Esophagus squamous epithelium (tissue), 5 donors: Measurements from ENCODE around the gene MSH3. TPM values are rescaled to one million over a fixed set of nuclear protein-coding genes. Genes with fewer than 3 reads are reported as not detected.
"Not testable (repeated sequence)": the region's sequence is repeated elsewhere in the genome, so short reads cannot be mapped to it uniquely, and the experiment has no call there.

Experiments
- DNase-seq: peaks from one replicate; lab custom pipeline; 2025; lab: John Stamatoyannopoulos, UW
- H3K27ac ChIP-seq, 4 donors: fragments of 200-600 bp; sonication (generic); one replicate each; pipeline ENCODE4 v1.5.1; 2016 to 2019; ENCODE audit warnings: mild to moderate bottlenecking in 1 of 4
- H3K27me3 ChIP-seq, 4 donors: fragments of 200-600 bp; sonication (generic); 1 replicate in 3 of 4; 2 replicates in 1 of 4; pipeline versions ENCODE4 v1.5.1 to v1.6.0; 2017 to 2021; ENCODE audit warnings: antibody characterized with exemption in 1 of 4
- H3K36me3 ChIP-seq, 3 donors: fragments of 200-600 bp; sonication (generic); one replicate each; pipeline ENCODE4 v1.5.1; 2016 to 2019
- H3K4me1 ChIP-seq, 3 donors: fragments of 200-600 bp; sonication (generic); one replicate each; pipeline ENCODE4 v1.5.1; 2017 to 2019
- H3K4me3 ChIP-seq, 4 donors: fragments of 200-600 bp; sonication (generic); 1 replicate in 3 of 4; 2 replicates in 1 of 4; pipeline ENCODE4 v1.5.1; 2016 to 2019; ENCODE audit warnings: mild to moderate bottlenecking in 2 of 4, moderate library complexity in 1 of 4
- H3K9me3 ChIP-seq, 3 donors: fragments of 200-600 bp; sonication (generic); one replicate each; pipeline ENCODE4 v1.5.1; 2016 to 2019
- POLR2A ChIP-seq, 4 donors: fragments of 450-650 bp; IDR thresholded peaks; one replicate each; pipeline ENCODE4 v1.6.1; 2017; ENCODE audit warnings: antibody characterized with exemption in 4 of 4, mild to moderate bottlenecking in 4 of 4, moderate library complexity in 3 of 4
- WGBS, 2 donors: methylation state at CpG; one replicate each; pipeline ENCODE4 v1.1.5; 2018; 5-methylcytosine and 5-hydroxymethylcytosine counted together
- intact Hi-C: fragments of 100-400 bp; cut with DNase I; formaldehyde crosslinking; loops from one replicate; pipeline ENCODE4 v1.15.0; 2022
- total RNA-seq, 4 donors: library from RNA; depleted of rRNA; stranded (reverse); fragments of >200 nt; gene quantifications; one replicate each; pipeline ENCODE4 v1.1.0, GENCODE V29; 2016
- TF ChIP-seq, protein P1 (sequence below), 6 experiments: fragments of 450-650 bp in 4 of 6; fragments of 200-600 bp in 2 of 6; sonication (generic) in 2 of 6; IDR thresholded peaks; one replicate each; pipeline ENCODE4 v1.5.1; 2016 to 2019; ENCODE audit warnings: antibody characterized with exemption in 6 of 6, mild to moderate bottlenecking in 4 of 6, moderate library complexity in 4 of 6
- donor health status: DM: yes; HTN: yes; CAD: no.

The MSH3 gene
- total RNA-seq, 4 donors from 2014 or later: 6.6 to 12.5 (median 11.6) TPM

DNA sequence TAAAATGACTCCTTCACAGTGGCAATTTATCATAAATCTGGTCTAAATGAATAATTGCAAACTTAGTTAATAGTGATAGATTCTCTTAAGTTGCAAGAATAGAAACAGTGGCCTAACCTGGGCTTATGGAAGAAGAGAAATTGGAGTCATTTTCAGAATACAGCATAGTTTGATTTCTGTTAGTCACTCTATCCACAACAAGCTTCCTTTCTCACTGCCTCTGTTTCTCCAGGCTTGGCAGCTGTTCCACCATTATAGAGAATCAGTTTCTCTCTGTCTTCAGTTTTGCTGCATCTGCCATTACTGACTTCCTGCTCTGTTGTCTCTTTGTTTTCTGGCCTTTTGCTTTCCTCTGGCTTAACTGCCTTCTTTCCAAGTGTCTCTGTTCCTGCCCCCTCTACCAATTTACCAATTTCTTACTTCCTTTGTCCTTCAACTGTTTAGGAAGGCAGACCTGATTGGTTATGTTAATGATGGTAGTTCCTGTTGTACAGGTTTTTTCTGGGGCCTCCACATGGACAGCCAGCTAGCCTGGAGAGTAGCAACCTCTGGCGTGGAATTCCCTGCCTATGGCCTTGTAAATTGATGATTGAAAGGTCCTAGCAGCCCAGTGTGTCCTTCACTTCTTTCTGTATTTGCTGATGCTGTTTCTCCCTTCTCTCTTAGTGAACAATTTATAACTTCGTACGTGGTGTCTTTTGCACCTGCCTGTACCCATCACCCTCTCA, 229.8 kb downstream of the MSH3 start:
- no peaks in the 10 kb centered on the region for H3K4me1 ChIP-seq
- no peak overlapping the region for H3K4me3 ChIP-seq
- 92 to 95% methylated on average over 3 of the region's 3 CpGs for WGBS, 2 donors
- intact Hi-C loops: no loop called here
- no peaks in the 10 kb centered on the region for H3K9me3 ChIP-seq
- no peak overlapping the region for H3K27ac ChIP-seq
- no peak for DNase-seq
- peaks cover 0 to 14% (median 0%) of the 10 kb centered on the region in 3 donors for H3K36me3 ChIP-seq
- no peak for TF ChIP-seq POLR2A (IDR thresholded peaks at IDR 0.05)
- TF ChIP-seq, protein P1, sequence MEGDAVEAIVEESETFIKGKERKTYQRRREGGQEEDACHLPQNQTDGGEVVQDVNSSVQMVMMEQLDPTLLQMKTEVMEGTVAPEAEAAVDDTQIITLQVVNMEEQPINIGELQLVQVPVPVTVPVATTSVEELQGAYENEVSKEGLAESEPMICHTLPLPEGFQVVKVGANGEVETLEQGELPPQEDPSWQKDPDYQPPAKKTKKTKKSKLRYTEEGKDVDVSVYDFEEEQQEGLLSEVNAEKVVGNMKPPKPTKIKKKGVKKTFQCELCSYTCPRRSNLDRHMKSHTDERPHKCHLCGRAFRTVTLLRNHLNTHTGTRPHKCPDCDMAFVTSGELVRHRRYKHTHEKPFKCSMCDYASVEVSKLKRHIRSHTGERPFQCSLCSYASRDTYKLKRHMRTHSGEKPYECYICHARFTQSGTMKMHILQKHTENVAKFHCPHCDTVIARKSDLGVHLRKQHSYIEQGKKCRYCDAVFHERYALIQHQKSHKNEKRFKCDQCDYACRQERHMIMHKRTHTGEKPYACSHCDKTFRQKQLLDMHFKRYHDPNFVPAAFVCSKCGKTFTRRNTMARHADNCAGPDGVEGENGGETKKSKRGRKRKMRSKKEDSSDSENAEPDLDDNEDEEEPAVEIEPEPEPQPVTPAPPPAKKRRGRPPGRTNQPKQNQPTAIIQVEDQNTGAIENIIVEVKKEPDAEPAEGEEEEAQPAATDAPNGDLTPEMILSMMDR (IDR thresholded peaks at IDR 0.05): no peak
- H3K27me3 ChIP-seq: no peaks in the 10 kb centered on the region

DNA sequence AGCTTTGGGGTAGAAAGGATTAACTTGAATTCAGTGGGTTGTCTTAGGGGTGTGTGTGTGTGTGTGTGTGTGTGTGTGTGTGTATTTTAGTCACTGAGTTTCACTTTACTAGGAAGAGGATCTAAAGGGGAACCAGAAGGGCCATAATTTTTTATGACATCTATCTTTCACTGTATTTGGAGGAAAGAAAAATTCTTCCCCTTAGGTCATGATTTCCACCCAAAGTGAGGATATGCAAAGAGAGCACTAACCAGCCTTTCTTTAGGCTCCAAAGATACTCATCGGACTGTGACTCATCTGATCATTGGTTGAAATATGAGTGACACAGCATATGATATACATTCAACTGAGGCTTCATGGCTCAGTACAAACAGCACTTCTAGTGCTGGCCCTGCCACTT, 230.5 kb downstream of the MSH3 start:
- H3K36me3 ChIP-seq: peaks cover 0 to 14% (median 0%) of the 10 kb centered on the region in 3 donors
- no peak overlapping the region for H3K4me3 ChIP-seq
- DNase-seq: no peak
- intact Hi-C loops: no loop called here
- no peaks in the 10 kb centered on the region for H3K27me3 ChIP-seq
- H3K4me1 ChIP-seq: no peaks in the 10 kb centered on the region
- H3K9me3 ChIP-seq: no peaks in the 10 kb centered on the region
- no peak overlapping the region for H3K27ac ChIP-seq
- 77 to 92% methylated on average over 1 of the region's 1 CpG for WGBS, 2 donors
- TF ChIP-seq, protein P1 (IDR thresholded peaks at IDR 0.05): no peak
- no peak for TF ChIP-seq POLR2A (IDR thresholded peaks at IDR 0.05)

- Histone ChIP-seq H3K4me1 (no peaks in the 10 kb centered on the region), H3K27me3 (no peaks in the 10 kb centered on the region), H3K4me3 (no peak overlapping the region), H3K9me3 (no peaks in the 10 kb centered on the region), H3K27ac (no peak overlapping the region), H3K36me3 (peaks cover 0 to 19% (median 0%) of the 10 kb centered on the region in 3 donors)
- TF ChIP-seq, protein P1 (IDR thresholded peaks at IDR 0.05): no peak
- TF ChIP-seq POLR2A (IDR thresholded peaks at IDR 0.05): no peak
- intact Hi-C loops: no loop called here
- no peak for DNase-seq
These were observed 231.0 kb downstream of the MSH3 start for GRCh38 chr5:80885396-80886000.

DNA sequence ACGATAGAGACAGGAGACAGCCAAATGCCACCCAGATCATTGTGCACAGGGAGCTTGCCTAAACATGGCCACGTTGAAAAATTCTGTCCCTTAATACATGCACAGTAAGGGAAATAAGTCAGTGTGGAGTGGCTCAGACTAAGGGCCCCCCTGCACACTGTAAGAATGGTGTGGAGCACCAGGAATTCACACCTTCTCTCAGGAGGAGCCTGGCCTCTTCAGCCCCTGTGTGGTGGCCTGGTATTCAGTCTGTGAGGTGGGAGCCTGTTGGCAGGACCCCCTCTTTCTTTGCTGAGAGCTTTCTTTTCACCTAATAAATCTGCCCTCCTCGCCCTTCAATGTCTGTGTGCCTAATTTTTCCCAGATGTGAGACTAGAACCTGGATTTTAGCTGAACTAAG, 239.6 kb downstream of the MSH3 start:
- no peak overlapping the region for H3K27ac ChIP-seq
- no peak for TF ChIP-seq POLR2A (IDR thresholded peaks at IDR 0.05)
- TF ChIP-seq, protein P1 (IDR thresholded peaks at IDR 0.05): no peak
- H3K4me1 ChIP-seq: no peaks in the 10 kb centered on the region
- no peaks in the 10 kb centered on the region for H3K9me3 ChIP-seq
- H3K4me3 ChIP-seq: no peak overlapping the region
- no peak for DNase-seq
- H3K36me3 ChIP-seq: peaks cover 0 to 11% (median 0%) of the 10 kb centered on the region in 3 donors
- 58 to 75% methylated on average over 3 of the region's 3 CpGs for WGBS, 2 donors
- H3K27me3 ChIP-seq: no peaks in the 10 kb centered on the region
- intact Hi-C loops: no loop called here

- peaks cover 0 to 5% (median 0%) of the 10 kb centered on the region in 3 donors for H3K36me3 ChIP-seq
- no peaks in the 10 kb centered on the region for H3K4me1 ChIP-seq
- DNase-seq: no peak
- no peak for TF ChIP-seq POLR2A (IDR thresholded peaks at IDR 0.05)
- TF ChIP-seq, protein P1 (IDR thresholded peaks at IDR 0.05): no peak
- intact Hi-C loops: no loop called here
- 83 to 89% methylated on average over 2 of the region's 2 CpGs for WGBS, 2 donors
- no peaks in the 10 kb centered on the region for H3K9me3 ChIP-seq
- no peak overlapping the region for H3K4me3 ChIP-seq
- no peaks in the 10 kb centered on the region for H3K27me3 ChIP-seq
- no peak overlapping the region for H3K27ac ChIP-seq
These were observed 241.1 kb downstream of the MSH3 start for GRCh38 chr5:80895523-80895922.

GRCh38 chr5:80902624-80903023, 248.2 kb downstream of the MSH3 start:
- intact Hi-C loops, DNase-seq, H3K4me3 ChIP-seq, H3K27ac ChIP-seq, H3K36me3 ChIP-seq, H3K4me1 ChIP-seq, H3K27me3 ChIP-seq: not testable (repeated sequence)
- H3K9me3 ChIP-seq: peaks cover 0 to 12% (median 0%) of the 10 kb centered on the region in 3 donors
- 96% methylated on average over 3 of the region's 3 CpGs for WGBS, 2 donors
